Measurements from ENCODE around the gene EEF1A2.

Gene EEF1A2

GRCh38 chr20:63499338-63499969 is 571 bp upstream of the EEF1A2 start:
- no peak for DNase-seq (ENCODE audit: low read depth)

- DNase-seq (ENCODE audit: low read depth), result no peak
These were observed 642 bp downstream of the EEF1A2 start for GRCh38 chr20:63497946-63498935.

- DNase-seq (ENCODE audit: low read depth), result no peak
These were observed 1.5 kb downstream of the EEF1A2 start for GRCh38 chr20:63497138-63497945.

- no peak for DNase-seq (ENCODE audit: low read depth)
These were observed 2.2 kb downstream of the EEF1A2 start for GRCh38 chr20:63496596-63497120.

GRCh38 chr20:63495741-63496595 is 2.9 kb downstream of the EEF1A2 start:
- no peak for DNase-seq (ENCODE audit: low read depth)

GRCh38 chr20:63495167-63495720 is 3.6 kb downstream of the EEF1A2 start:
- no peak for DNase-seq (ENCODE audit: low read depth)

GRCh38 chr20:63494420-63495166 is 4.3 kb downstream of the EEF1A2 start:
- no peak for DNase-seq (ENCODE audit: low read depth)

GRCh38 chr20:63494084-63494419 is 4.8 kb downstream of the EEF1A2 start:
- DNase-seq (ENCODE audit: low read depth), result no peak

- DNase-seq (ENCODE audit: low read depth), result no peak
These were observed 5.3 kb downstream of the EEF1A2 start for GRCh38 chr20:63493563-63494020.

GRCh38 chr20:63492982-63493381 is 5.9 kb downstream of the EEF1A2 start:
- DNase-seq (ENCODE audit: low read depth), result no peak

GRCh38 chr20:63492518-63492917 is 6.4 kb downstream of the EEF1A2 start:
- no peak for DNase-seq (ENCODE audit: low read depth)

- DNase-seq (ENCODE audit: low read depth), result no peak
These were observed 7.2 kb downstream of the EEF1A2 start for GRCh38 chr20:63491635-63492230.

GRCh38 chr20:63491078-63491477 is 7.8 kb downstream of the EEF1A2 start:
- no peak for DNase-seq (ENCODE audit: low read depth)

GRCh38 chr20:63490416-63490815 is 8.5 kb downstream of the EEF1A2 start:
- no peak for DNase-seq (ENCODE audit: low read depth)

- DNase-seq (ENCODE audit: low read depth), result no peak
These were observed 10.3 kb downstream of the EEF1A2 start for GRCh38 chr20:63488315-63489251.

GRCh38 chr20:63487781-63488241 is 11.1 kb downstream of the EEF1A2 start:
- DNase-seq (ENCODE audit: low read depth), result no peak

- DNase-seq (ENCODE audit: low read depth), result no peak
These were observed 11.6 kb downstream of the EEF1A2 start for GRCh38 chr20:63487116-63487764.

- DNase-seq (ENCODE audit: low read depth), result no peak
These were observed 12.5 kb downstream of the EEF1A2 start for GRCh38 chr20:63486300-63486855.
